Loucy (cell line): Measurements from ENCODE around the gene SCD5.

ENCODE experiments used
- H2AFZ ChIP-seq: fragments of 200-600 bp; sonication (generic); 2 replicates; pipeline ENCODE4 v1.6.0; 2016; ENCODE audit warnings: antibody characterized with exemption, mild to moderate bottlenecking, low read length, moderate library complexity
- H3F3A ChIP-seq: fragments of 200-600 bp; 2 replicates; pipeline ENCODE4 v1.6.0; 2016; ENCODE audit warnings: antibody characterized with exemption, low read depth, mild to moderate bottlenecking
- H3K27me3 ChIP-seq: fragments of 200-600 bp; sonication (generic); 2 replicates; pipeline ENCODE4 v1.6.1; 2014; ENCODE audit warnings: low read length, mild to moderate bottlenecking; ENCODE audit not compliant: insufficient read depth, poor library complexity, severe bottlenecking
- H3K36me3 ChIP-seq: fragments of 200-600 bp; sonication (generic); 2 replicates; pipeline ENCODE4 v1.6.1; 2016; ENCODE audit warnings: low read length; ENCODE audit not compliant: insufficient read depth
- H3K4me1 ChIP-seq: fragments of 200-600 bp; sonication (generic); 2 replicates; pipeline ENCODE4 v1.5.1; 2014; ENCODE audit warnings: low read length, mild to moderate bottlenecking; ENCODE audit not compliant: insufficient read depth, poor library complexity, severe bottlenecking
- H3K4me2 ChIP-seq: fragments of 200-600 bp; sonication (generic); 2 replicates; pipeline ENCODE4 v1.6.0; 2014; ENCODE audit warnings: antibody characterized with exemption, low read length, low read depth, mild to moderate bottlenecking; ENCODE audit not compliant: poor library complexity, severe bottlenecking
- H3K4me3 ChIP-seq: fragments of 200-600 bp; sonication (generic); 2 replicates; pipeline ENCODE4 v1.5.1; 2014; ENCODE audit warnings: low read length, mild to moderate bottlenecking, mixed read lengths; ENCODE audit not compliant: poor library complexity, severe bottlenecking
- H3K79me2 ChIP-seq: fragments of 200-600 bp; sonication (generic); 2 replicates; pipeline ENCODE4 v1.6.1; 2014; ENCODE audit warnings: low read length; ENCODE audit not compliant: insufficient read depth
- H3K9ac ChIP-seq: fragments of 200-600 bp; sonication (generic); 2 replicates; pipeline ENCODE4 v1.6.0; 2014; ENCODE audit warnings: mild to moderate bottlenecking, low read depth, low read length, moderate library complexity; ENCODE audit not compliant: poor library complexity, severe bottlenecking
- H3K9me2 ChIP-seq: fragments of 200-600 bp; sonication (generic); replicated peaks from 2 replicates; pipeline ENCODE4 v1.6.1; 2016; ENCODE audit warnings: low read depth, low read length, mixed read lengths
- H3K9me3 ChIP-seq: fragments of 200-600 bp; sonication (generic); 2 replicates; pipeline ENCODE4 v1.6.1; 2014; ENCODE audit warnings: mild to moderate bottlenecking, antibody characterized with exemption, low read length, low read depth; ENCODE audit not compliant: insufficient read depth
- H4K20me1 ChIP-seq: fragments of 200-600 bp; sonication (generic); 2 replicates; pipeline ENCODE4 v1.6.0; 2014; ENCODE audit warnings: antibody characterized with exemption, low read length, mild to moderate bottlenecking; ENCODE audit not compliant: insufficient read depth, poor library complexity, severe bottlenecking
- CTCF ChIP-seq: fragments of 200-600 bp; sonication (generic); conservative IDR thresholded peaks from 2 replicates; pipeline ENCODE4 v1.5.1; 2014; ENCODE audit warnings: mild to moderate bottlenecking, antibody characterized with exemption, low read length
- EZH2phosphoT487 ChIP-seq: fragments of 200-600 bp; IDR thresholded peaks from 2 replicates; pipeline ENCODE4 v1.6.1; 2018; ENCODE audit warnings: antibody characterized with exemption, mild to moderate bottlenecking, moderate library complexity, borderline replicate concordance

SCD5 gene

GRCh38 chr4:82588771-82589270 is 209.8 kb downstream of the SCD5 start:
- Histone ChIP-seq H3K4me1 (no peaks in the 10 kb centered on the region), H2AFZ (no peak overlapping the region), H3F3A (no peaks in the 10 kb centered on the region), H4K20me1 (no peaks in the 10 kb centered on the region), H3K9me2 (no peaks in the 10 kb centered on the region), H3K79me2 (no peaks in the 10 kb centered on the region), H3K4me2 (no peak overlapping the region), H3K4me3 (no peak overlapping the region), H3K9ac (no peak overlapping the region), H3K9me3 (no peaks in the 10 kb centered on the region), H3K36me3 (no peaks in the 10 kb centered on the region), H3K27me3 (no peaks in the 10 kb centered on the region)
- TF ChIP-seq EZH2phosphoT487 (no peak), CTCF (no peak)

GRCh38 chr4:82587826-82588540 is 210.6 kb downstream of the SCD5 start:
- Histone ChIP-seq H2AFZ (no peak overlapping the region), H3K79me2 (no peaks in the 10 kb centered on the region), H3K9ac (no peak overlapping the region), H3K9me2 (no peaks in the 10 kb centered on the region), H3F3A (no peaks in the 10 kb centered on the region), H3K36me3 (no peaks in the 10 kb centered on the region), H3K27me3 (no peaks in the 10 kb centered on the region), H3K4me3 (no peak overlapping the region), H3K9me3 (no peaks in the 10 kb centered on the region), H4K20me1 (no peaks in the 10 kb centered on the region), H3K4me2 (no peak overlapping the region), H3K4me1 (no peaks in the 10 kb centered on the region)
- no peak for TF ChIP-seq CTCF
- TF ChIP-seq EZH2phosphoT487, result no peak

GRCh38 chr4:82585690-82586435 is 212.7 kb downstream of the SCD5 start:
- TF ChIP-seq CTCF (no peak), EZH2phosphoT487 (no peak)
- H3K9me2 ChIP-seq, result no peaks in the 10 kb centered on the region
- H4K20me1 ChIP-seq, result no peaks in the 10 kb centered on the region
- H3K9ac ChIP-seq, result no peak overlapping the region
- H2AFZ ChIP-seq, result no peak overlapping the region
- no peaks in the 10 kb centered on the region for H3K79me2 ChIP-seq
- no peaks in the 10 kb centered on the region for H3K4me1 ChIP-seq
- H3K9me3 ChIP-seq, result no peaks in the 10 kb centered on the region
- no peaks in the 10 kb centered on the region for H3K27me3 ChIP-seq
- no peaks in the 10 kb centered on the region for H3K36me3 ChIP-seq
- H3F3A ChIP-seq, result no peaks in the 10 kb centered on the region
- H3K4me3 ChIP-seq, result no peak overlapping the region
- H3K4me2 ChIP-seq, result no peak overlapping the region
